ENCODE data around the gene NKD1.

NKD1 gene

DNA sequence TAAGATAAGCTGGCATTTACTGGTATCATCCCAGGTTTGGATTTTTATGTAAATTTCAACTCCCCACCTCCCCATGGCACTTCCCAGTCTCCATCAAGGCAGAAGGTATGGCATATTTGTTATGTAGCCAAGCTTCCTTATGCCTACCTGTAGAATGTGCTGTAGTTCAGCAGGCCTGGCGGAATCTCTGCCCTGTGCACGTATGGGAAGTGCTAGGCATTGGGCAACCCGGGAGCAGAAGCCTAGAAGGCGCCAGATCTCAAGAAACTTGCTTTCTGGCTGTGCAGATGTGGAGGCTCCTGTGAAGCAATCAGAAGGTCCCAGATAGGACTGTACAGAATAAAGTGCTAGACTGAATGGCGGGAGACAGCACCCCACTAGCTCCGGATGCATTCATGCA lies 68.2 kb downstream of the NKD1 start:
- no peak for DNase-seq

DNA sequence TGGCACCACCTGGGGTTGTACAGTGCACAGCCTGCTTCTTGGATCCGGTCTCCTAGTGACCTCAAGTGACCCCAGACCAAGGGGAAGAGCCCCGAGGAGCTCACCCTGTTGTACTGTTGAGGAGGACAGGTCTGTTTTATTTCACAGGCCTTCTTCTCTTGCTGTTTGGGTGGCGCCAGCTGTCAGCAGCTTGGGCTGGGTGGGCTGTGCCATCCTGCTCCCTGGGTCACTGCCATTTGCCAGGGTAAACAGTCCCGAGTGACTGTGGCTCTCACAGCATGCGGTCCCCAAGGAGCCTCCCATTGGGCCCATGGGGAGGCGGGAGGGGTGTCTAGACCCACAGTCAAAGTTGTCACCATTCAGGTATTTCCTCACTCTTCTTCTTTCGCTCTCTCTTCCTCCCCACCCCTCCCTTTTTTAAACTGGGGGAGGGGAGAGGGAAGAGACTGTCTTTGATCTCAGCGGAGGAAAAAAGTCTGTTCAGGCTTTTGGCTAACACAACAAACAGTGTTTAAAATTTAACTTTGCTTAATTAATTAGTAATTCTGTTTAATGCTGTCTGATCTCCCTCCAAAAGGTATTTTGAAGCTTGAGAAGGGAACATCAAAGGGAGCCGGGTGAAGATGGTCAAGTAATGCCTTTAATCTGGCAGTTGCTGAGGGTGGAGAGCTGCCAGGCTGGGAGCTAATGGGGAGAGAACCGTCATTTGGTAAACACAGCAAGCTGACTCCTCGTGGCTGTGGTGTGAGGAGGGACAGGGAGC lies 68.9 kb downstream of the NKD1 start:
- DNase-seq, result no peak

DNA sequence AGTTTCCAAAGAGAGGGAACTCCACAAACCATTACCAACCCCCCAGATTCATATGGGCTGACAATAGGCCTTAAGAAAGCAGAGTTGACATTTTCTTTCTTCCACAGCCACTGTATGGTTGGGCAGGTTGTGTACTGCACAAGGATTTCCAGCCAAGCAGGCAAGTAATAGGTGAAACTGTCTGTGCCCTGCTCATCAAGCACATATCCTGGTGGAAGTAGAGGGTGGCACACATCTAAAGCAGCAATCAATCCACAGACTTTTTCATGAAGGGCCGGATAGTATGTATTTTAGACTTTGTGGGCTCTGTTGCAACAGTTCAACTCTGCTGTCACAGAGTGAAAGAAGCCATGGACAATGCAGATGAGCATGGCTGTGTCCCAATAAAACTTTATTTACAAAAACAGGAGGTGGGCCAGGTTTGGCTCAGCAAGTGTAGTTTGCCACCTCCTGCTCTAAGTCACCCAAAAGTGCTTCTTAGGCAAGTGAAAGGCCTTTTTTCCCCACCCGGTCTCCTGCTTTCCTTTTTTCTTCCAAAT lies 69.5 kb downstream of the NKD1 start:
- DNase-seq, result no peak

DNA sequence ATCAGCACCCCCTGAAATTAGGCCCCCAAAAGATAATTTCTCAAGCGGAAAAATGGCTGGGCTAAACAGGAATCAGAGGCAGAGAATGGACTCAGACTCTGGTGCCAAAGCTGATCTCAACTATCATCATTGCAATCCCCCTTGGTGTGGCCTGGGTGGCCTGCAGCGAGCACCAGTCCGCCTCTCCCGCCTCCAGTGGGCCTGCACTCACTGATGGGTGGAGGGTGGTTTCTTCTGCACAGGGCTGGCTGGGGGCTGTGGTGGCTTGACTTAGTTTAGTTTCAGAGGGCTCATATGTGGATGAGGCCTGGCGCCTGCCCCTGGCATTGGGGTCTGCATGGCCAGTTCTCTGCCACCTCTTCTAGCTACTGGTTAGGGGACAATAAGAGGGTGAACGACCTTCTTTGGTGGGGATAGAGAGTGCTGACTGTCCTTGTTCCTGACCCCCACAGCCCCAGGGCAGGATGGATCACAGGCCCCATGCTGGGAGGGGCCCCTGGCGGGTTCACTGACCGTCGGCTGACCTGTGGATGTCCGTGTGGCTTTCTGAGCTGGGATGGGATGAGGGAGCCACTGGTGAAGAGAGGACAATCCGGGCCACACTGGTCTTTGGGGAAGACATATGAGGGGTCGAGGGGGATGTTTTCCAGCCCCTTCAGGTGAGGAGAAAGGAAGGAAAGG lies 70.2 kb downstream of the NKD1 start:
- DNase-seq, result no peak

DNA sequence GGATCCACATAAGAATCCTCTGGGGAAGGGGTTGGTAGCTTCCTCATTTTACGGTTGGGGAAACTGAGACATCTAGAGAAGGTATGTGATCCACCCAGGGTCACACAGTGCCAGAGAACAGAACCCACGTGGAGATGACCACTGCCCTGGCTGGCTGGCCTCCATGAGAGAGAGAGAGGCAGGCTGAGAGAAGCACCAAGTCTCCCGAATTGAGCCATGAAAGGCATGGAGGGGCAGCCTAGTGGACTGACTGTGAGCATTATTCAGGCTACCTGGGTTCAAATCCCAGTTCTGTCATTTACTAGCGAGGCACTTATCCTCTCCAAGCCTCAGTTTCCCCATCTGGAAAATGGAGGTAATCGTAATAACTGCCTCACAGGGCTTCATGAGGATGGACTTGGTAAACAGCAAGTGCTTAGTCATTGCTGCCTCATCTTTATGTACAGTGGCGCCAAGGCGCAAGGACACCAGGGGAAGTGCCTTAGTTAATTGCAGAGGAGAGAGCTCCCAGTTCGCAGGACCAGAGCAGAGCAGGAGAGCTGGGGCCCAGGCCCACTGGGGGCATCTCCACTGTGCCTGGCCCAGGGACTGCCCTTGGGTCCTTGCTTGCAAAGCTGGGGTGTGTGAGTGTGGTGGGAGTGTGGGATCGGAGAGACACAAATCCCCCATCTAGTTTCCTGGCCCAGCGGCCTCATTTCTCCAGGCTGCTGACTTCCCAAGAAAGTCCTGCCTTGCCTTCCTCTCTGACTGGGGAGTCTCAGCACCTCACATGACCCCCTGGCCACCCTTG lies 71.7 kb downstream of the NKD1 start:
- DNase-seq, result no peak

DNA sequence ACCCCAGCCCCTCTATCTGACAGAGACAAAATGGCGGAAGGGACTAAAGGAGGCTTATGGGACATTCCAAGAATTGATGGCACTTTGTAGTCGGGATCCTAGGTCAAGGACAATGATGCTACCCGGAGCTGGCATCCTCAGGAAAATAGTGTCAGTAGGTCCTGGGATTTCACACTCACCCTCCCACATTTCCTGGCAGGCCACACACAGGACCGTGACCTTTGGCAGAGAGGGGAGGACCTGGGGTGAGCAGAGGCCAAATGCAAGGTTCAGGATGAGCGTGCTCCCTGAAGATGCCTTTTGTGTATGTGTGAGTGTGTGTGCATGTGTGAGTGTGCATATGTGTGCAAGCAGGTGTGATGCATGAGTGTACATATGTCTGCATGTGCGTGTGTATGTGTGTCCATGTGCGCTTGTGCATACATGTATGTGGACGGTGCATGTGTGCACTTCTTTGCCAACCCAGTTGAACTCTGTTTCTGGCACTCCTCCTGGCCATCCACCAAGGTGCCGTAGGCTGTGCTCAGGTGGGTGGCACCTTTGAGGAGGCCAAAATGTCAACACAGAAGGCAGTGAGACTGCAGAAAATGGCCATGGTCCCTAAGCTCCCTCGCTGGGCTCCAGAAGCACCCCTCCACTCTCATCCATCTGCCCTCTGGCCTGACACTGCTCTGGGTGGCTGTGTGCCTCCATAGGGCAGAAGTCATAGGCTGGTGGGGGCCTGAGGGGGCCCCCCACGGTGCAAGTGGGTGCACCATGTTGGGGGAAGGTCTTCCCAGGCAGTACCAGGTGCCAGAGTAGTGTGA lies 72.7 kb downstream of the NKD1 start:
- no peak for DNase-seq

DNA sequence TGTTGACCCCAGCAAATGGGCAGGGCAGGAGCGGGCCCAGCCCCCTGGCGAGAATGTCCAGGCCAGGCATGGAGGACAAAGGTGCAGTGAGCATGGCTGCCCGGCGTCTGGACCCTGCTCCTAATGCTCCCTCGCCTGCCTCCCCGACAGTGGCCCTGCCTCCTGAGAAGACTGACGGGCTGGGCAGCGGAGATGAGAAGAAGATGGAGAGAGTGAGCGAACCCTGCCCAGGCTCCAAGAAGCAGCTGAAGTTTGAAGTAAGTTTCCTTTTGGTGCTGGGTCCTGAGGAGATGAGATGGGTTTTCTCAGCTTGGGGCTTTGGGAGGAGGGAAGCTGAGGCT lies 73.2 kb downstream of the NKD1 start:
- no peak for DNase-seq

DNA sequence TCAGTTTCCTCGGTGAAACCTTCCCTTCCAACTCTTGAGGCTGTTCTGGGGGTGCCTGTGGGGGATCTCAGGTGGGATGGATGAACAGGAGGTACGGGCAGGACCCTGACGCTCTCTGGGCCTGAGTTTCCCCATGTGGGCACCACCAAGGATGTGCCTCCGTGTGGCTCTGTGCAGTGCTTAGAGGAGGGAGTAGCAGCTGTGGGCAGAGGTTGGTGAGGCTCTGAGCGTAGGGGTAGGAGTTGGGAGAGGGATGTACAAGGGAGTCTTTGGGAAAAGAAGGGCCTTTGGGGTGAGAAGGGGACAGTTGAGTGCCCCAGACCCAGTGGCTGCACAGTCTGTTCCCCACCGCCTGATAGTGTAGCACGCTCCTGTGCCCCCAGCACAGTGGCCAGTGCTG lies 73.8 kb downstream of the NKD1 start:
- no peak for DNase-seq

DNA sequence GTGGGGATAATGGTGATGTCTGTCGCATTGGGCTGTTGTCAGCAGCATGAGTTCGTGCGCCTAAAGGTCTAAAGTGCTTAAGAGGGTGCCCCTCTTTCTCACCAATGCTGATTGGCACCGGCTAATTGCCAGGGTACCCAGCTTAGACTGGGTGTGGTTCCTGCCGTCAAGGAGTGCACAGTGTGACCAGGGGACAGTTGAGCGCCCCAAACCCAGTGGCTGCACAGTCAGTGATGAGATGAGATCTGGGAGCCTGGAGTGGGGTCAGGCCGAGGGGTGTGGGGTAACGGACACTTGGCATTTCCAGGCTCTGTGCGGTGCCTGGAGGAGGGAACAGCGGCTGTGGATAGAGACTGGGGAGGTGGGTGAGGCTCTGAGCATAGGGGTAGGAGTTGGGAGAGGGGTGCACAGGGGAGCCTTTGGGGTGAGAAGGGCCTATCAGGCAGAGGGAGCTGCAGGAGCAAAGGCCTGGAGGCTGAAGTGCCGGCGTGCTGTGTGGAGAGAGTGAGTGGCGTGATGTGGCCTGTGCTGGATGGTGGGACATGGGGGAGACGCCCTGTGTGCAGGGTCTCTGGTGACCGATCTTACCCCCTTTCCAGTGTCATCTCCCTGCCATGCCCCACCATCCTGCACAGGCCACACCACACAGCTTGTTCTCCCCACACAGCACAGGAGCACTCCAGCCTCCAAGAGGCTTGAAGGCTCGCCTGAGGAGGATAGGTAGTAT lies 74.6 kb downstream of the NKD1 start:
- DNase-seq, result no peak

DNA sequence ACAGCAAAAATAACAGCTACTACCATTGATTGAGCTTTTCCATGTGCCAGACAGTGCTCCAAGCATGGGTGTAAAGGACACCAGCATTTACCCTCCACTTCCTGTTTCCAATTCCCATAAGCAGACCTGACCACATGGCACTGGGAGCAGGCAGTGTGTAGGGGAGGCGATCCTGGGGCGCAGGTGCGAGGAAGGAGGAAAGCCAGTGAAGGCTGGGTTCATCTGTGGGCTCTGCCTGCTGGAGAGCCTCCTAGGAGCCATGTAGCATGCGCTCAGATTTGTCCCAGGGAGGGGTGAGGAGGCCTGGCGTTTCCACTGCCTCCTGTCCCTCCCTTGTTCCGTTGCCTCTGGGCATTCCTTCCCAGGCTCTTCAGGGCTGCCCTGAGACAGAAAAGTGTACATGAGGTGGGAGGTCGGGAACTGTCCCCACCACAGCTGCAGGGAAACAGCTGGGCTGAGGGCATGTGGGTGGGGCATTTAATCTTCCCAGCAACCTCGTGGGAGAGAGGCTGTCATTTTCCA lies 76.3 kb downstream of the NKD1 start:
- DNase-seq, result no peak

DNA sequence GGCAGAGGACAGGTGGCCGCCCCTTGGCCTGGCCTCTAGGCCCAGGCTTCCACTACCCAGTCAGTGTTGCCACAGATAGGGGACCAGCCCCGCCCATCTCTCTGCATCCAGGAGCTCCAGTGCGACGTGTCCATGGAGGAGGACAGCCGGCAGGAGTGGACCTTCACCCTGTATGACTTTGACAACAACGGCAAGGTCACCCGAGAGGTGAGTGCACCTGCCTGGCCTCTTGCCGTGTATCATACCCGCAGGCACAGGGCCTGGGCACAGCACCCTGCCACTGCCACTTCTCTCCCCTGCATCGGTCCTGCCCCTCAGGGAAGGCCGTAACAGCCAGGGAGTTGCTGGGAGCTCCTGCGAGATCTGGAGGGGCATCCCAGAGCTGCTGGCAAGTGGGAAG lies 77.2 kb downstream of the NKD1 start:
- DNase-seq, result no peak

DNA sequence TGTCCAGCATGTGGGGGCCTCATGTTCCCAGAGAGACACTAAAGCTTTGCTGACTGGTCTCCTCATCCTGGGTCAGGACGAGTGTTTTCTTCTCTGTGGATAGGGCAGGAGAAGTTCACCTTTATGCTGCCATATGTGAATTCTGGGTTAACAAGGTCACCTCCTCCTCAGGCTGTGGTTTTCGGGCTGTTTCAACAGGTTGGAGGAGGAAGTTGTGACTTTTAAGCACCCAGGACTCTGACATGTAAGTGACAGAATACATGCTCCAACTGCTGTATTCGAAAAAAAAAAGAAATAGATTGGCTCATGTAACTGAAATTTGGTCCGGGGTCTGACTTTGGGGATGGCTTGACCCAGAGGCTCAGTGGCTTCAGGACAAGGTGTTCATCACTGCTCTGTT lies 78.7 kb downstream of the NKD1 start:
- no peak for DNase-seq

DNA sequence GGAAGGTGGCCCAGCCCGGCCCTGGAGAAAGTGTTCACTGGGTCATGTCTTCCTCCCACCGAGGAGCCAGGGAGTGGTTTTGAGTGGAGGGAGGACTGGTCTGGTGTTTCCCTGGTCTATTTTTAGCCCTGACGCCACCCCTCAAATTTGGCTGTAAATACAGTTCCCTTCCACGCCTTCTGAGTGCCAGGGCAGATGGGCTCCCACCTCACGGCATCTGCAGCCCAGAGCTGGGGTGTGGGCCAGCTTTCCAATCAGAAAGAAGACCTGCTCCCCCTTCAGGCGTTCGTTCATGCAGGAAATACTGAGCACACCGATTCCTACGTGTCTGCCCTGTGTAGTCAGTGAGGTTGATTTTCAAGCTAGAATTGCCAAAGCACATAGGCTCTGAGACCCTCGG lies 79.2 kb downstream of the NKD1 start:
- DNase-seq, result peak; percentile 21

DNA sequence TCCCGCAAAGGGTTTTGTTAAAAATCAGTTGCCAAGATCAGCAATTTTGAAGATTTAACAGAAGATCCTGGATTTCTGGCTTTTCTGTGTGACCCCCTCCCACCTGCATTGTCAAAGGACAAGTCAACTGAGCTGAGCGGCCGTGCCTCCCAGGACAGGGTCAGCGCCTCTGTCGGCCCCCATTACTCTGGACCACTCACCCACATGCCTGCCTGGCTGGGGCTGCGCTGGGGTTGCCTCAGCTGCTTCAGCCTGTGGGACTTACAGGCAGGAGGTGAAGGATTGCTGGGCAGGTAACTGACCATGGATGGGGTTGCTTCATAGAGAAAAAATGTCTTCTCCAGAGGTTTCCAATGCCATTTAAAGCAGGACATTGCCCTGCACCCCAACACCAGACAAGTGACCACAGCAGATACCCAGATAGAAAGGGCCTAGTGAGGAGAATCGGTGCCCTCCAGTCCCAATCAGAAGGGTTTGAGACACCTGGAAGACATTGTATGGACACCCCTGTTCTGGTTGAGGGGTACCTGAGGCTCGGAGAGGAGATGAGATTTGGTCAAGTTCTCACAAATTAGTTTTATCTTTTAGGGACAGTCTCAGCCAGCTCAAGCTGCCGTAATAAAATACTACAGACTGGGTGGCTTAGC lies 80.1 kb downstream of the NKD1 start:
- no peak for DNase-seq

DNA sequence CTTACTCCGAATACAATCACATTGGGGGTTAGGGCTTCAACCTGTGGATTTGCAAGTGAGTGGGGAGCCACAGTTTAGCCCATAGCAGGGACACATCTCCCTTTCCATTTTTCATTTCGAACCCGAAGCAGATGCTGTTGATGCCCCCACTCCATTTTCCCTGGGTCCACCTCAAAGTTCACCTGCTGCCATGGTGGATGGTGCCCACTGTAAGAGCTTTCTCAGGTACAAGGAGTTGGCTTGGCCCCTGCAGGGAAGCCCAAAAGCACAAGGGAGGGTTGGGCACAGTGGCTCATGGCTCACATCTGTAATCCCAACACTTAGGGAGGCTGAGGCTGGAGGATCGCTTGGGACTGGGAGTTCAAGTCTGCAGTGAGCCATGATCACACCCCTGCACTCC lies 81.1 kb downstream of the NKD1 start:
- no peak for DNase-seq

DNA sequence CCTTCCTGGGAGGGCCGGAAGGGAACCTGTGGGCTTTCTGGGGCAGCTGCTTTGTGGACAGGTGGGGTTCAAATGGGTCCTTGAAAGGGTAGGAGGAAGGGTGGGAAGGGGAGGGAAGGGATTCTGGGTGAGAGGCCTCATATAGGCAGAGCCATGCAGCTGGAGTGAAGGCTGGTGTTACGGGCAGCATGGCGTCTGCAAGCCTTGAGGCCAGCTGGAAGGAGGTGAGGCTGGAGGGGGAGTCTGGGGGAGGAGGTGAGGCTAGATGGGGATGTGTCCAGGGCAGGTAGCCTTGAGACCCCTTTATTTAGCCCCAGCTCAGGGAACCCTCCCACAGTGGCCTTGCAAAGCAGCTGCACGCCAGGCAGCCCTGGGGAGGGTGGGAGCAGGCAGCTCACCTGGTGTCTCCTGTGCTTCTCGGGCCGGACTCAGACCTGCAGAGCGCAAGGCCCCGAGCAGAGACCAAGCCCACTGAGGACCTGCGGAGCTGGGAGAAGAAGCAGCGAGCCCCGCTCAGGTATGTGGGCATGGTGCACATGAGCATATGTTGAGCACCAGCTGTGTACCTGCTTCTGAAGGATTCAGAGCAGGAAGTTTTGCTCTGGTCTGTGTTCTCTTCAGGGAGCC lies 82.3 kb downstream of the NKD1 start:
- no peak for DNase-seq

DNA sequence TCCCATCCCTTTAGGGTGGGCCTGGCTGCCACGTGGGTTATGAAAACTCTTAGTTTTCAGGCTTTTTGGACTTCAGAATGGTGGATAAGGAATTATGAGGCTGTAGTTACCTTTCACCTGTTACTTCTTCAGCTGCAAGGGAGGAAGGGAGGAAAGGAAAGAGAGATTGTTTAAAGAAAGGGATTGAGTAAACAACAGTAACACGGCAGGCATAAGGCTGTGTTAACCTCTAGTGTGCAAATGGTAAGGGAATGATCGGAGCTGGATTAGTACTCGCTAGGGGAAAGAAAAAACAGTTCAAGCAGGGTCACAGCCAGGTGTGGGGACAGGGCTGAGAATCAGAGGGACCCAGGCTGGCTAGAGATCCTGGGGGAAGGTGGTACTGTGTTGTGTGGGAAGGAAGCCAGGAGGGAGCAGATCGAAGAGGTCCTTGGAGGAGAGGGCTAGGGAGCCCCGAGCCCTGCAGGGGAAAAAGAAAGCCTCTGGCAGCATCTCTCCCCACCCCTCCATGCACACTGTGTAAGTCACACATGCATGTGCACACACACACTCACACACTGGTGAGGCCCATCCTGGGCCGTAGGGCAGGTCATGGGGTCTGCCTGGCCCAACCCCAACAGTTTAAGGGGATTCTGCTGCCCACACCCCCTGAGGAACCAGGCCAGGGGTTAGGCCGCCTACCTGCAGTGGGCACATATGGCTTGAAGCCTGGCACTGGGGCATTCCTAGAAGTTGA lies 83.2 kb downstream of the NKD1 start:
- DNase-seq, result no peak

DNA sequence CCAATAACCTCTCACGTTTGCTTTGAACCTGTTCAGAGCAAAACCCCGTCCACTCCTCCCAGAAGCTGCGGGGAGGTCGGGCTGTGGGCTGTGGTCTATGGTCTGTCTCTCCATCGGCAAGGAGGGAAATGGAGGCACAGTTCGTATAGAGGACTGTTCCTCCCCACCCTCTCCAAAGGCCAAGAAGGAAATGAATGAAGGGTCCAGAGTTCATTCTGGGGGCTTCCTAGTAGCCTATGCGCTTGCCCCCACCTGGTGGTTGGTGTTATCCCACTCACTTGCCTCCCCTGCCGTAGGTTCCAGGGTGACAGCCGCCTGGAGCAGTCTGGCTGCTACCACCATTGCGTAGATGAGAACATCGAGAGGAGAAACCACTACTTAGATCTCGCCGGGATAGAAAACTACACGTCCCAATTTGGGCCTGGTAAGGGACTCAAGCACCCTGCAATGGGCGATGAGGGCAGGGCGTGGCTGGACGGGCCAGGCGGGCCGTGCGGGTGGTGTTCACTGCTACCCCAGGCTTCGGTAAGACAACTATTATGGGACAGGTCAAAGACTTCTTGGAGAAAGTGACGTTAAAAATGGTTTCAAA lies 83.9 kb downstream of the NKD1 start:
- no peak for DNase-seq

DNA sequence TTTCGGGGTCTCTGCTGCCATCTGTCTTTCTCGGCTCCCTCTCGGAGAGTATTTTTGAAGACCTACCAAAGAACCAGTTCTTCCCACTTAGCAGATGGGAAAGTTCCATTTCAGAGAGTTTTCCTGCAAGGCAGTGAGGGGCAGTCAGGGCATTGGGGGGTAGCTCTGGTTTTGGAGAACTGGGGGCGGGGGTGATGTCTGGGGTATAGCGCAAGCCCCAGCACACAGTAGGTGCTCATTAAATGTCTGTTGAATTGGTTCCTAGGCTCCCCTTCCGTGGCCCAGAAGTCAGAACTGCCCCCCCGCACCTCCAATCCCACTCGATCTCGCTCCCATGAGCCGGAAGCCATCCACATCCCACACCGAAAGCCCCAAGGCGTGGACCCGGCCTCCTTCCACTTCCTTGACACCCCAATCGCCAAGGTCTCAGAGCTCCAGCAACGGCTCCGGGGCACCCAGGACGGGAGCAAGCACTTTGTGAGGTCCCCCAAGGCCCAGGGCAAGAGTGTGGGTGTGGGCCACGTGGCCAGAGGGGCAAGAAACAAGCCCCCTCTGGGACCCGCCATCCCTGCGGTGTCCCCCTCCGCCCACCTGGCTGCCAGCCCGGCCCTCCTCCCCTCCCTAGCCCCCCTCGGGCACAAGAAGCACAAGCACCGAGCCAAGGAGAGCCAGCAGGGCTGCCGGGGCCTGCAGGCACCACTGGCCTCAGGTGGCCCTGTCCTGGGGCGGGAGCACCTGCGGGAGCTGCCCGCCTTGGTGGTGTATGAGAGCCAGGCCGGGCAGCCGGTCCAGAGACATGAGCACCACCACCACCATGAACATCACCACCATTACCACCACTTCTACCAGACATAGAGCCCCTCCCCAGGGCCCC lies 85.0 kb downstream of the NKD1 start:
- DNase-seq, result no peak
